PFSK-1 (cell line): ENCODE measurements around the gene TRIL.

Source experiments
- POLR2AphosphoS5 ChIP-seq: IDR thresholded peaks from 2 replicates; pipeline ENCODE4 v1.6.1; 2012; ENCODE audit warnings: low read depth, mild to moderate bottlenecking, control low read depth, low read length, moderate library complexity
- REST ChIP-seq, 2 experiments: IDR thresholded peaks; 2 replicates each; pipeline versions ENCODE4 v1.6.1 to v1.8.0; 2011 to 2012; ENCODE audit warnings: low read depth in 2 of 2, low read length in 2 of 2, control low read depth in 1 of 2, inconsistent platforms in 1 of 2, mild to moderate bottlenecking in 1 of 2, moderate library complexity in 1 of 2; ENCODE audit not compliant: insufficient read depth in 1 of 2
- SIN3A ChIP-seq: IDR thresholded peaks from 2 replicates; pipeline ENCODE4 v1.6.1; 2012; ENCODE audit warnings: mild to moderate bottlenecking, low read length, moderate library complexity, borderline replicate concordance; ENCODE audit not compliant: insufficient read depth

- no peak for TF ChIP-seq POLR2AphosphoS5
- no peak for TF ChIP-seq REST (IDR thresholded peaks at IDR 0.05; ENCODE audit: insufficient read depth in 1 of 2, low read depth in 2 of 2, low read length in 2 of 2)
- no peak for TF ChIP-seq SIN3A
These were observed 24.2 kb downstream of the TRIL start for GRCh38 chr7:28933846-28934320.
